OCI-LY7 (cell line): ENCODE results near the gene GLA. TPM values are rescaled to one million over a fixed set of nuclear protein-coding genes. Genes with fewer than 3 reads are reported as not detected.

Experiments
- BruUV-seq: library from RNA; stranded (reverse); fragments of 400-500 nt; replicated peaks from 2 replicates; lab custom pipeline; 2021; lab: Mats Ljungman, UMichigan
- CTCF ChIA-PET: fragments of 300-600 bp; sonication (Branson Sonifier 250); formaldehyde crosslinking; loops from one replicate; lab custom pipeline; 2022; ENCODE audit warnings: antibody characterized with exemption; ENCODE audit not compliant: unreplicated experiment; lab: Charles Lee
- POLR2A ChIA-PET: fragments of 300-600 bp; sonication (Branson Sonifier 250); formaldehyde crosslinking; loops from one replicate; lab custom pipeline; 2022; ENCODE audit warnings: antibody characterized with exemption; lab: Charles Lee
- DNase-seq: peaks from one replicate; pipeline ENCODE4 v3.0.0-alpha.2; 2015; ENCODE audit warnings: low spot score
- H2AFZ ChIP-seq: fragments of 200-600 bp; sonication (generic), shearing (Covaris generic); 2 replicates; pipeline ENCODE4 v1.6.1; 2014; ENCODE audit warnings: mild to moderate bottlenecking, antibody characterized with exemption, low read length, moderate library complexity
- H3K27ac ChIP-seq: fragments of 200-600 bp; sonication (generic); 2 replicates; pipeline ENCODE4 v1.5.1; 2014; ENCODE audit warnings: mixed run types, low read depth, mild to moderate bottlenecking, moderate library complexity, low read length, inconsistent platforms; ENCODE audit not compliant: poor library complexity, severe bottlenecking
- H3K36me3 ChIP-seq: fragments of 200-600 bp; sonication (generic); 2 replicates; pipeline ENCODE4 v1.6.1; 2014; ENCODE audit warnings: mild to moderate bottlenecking, antibody characterized with exemption, low read length, moderate library complexity, mixed read lengths; ENCODE audit not compliant: insufficient read depth
- H3K4me1 ChIP-seq: fragments of 200-600 bp; sonication (generic); 2 replicates; pipeline ENCODE4 v1.5.1; 2014; ENCODE audit warnings: mild to moderate bottlenecking, low read length; ENCODE audit not compliant: insufficient read depth, poor library complexity, severe bottlenecking
- H3K4me2 ChIP-seq: fragments of 200-600 bp; sonication (generic); 2 replicates; pipeline ENCODE4 v1.6.1; 2014; ENCODE audit warnings: mild to moderate bottlenecking, low read length
- H3K4me3 ChIP-seq: fragments of 200-600 bp; sonication (generic); 2 replicates; pipeline ENCODE4 v1.5.1; 2014; ENCODE audit warnings: mild to moderate bottlenecking, low read depth, low read length; ENCODE audit not compliant: poor library complexity, severe bottlenecking
- H3K79me2 ChIP-seq: fragments of 200-600 bp; sonication (generic); 2 replicates; pipeline ENCODE4 v1.6.1; 2016; ENCODE audit warnings: low read depth, mild to moderate bottlenecking, low read length, moderate library complexity, mixed read lengths; ENCODE audit not compliant: insufficient read depth
- H3K9me2 ChIP-seq: fragments of 200-600 bp; sonication (generic); 2 replicates; pipeline ENCODE4 v1.6.1; 2016; ENCODE audit warnings: mild to moderate bottlenecking, low read length, mixed read lengths; ENCODE audit not compliant: insufficient read depth
- H3K9me3 ChIP-seq: fragments of 200-600 bp; sonication (generic); 2 replicates; pipeline ENCODE4 v1.6.1; 2014; ENCODE audit warnings: mild to moderate bottlenecking, mixed run types, low read length, mixed read lengths
- H4K20me1 ChIP-seq: fragments of 200-600 bp; sonication (generic); 2 replicates; pipeline ENCODE4 v1.6.1; 2014; ENCODE audit warnings: mild to moderate bottlenecking, antibody characterized with exemption, low read length, moderate library complexity, mixed read lengths; ENCODE audit not compliant: insufficient read depth
- EZH2phosphoT487 ChIP-seq: fragments of 200-600 bp; sonication (generic); IDR thresholded peaks from 2 replicates; pipeline ENCODE4 v1.6.1; 2018; ENCODE audit warnings: low read depth, borderline replicate concordance, mild to moderate bottlenecking, mixed run types, antibody characterized with exemption, low read length, moderate library complexity, mixed read lengths
- intact Hi-C: fragments of 100-400 bp; cut with micrococcal nuclease; formaldehyde crosslinking; loops from one replicate; pipeline ENCODE4 v1.10.0; 2022; ENCODE audit not compliant: unreplicated experiment
- total RNA-seq, 2 experiments: library from RNA; depleted of rRNA in 1 of 2; stranded (reverse); fragments of >200 nt in 1 of 2; shearing (Covaris generic) in 1 of 2; gene quantifications; 2 replicates each; pipeline ENCODE4 v1.2.3, GENCODE V29; 2014 to 2022
- TF ChIP-seq, protein P1 (sequence below): fragments of 200-600 bp; sonication (generic); conservative IDR thresholded peaks from 2 replicates; pipeline ENCODE4 v1.5.1; 2014; ENCODE audit warnings: mild to moderate bottlenecking, antibody characterized with exemption, low read length, moderate library complexity, mixed read lengths

The GLA gene
- total RNA-seq, 2 experiments from 2014 or later, result 48.7 to 51.1 TPM

DNA sequence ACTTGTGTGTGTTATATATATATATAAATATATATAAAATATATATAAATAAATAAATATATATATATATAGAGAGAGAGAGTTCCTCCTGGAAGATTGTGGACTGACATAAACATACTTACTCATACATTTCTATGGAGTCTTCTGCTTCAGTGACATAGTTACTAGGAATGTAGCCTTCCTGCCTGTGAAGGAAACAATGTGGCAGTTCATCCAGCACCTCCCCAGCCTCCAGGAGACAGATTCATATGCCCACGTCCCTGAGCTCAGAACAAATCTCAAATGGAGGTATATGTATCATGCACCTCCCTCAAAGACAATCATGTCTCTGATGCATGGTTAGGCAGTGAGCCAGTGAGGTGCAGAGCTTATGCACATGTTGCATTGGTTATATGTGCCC lies 47.8 kb downstream of the GLA start:
- no TSS peak for BruUV-seq

DNA sequence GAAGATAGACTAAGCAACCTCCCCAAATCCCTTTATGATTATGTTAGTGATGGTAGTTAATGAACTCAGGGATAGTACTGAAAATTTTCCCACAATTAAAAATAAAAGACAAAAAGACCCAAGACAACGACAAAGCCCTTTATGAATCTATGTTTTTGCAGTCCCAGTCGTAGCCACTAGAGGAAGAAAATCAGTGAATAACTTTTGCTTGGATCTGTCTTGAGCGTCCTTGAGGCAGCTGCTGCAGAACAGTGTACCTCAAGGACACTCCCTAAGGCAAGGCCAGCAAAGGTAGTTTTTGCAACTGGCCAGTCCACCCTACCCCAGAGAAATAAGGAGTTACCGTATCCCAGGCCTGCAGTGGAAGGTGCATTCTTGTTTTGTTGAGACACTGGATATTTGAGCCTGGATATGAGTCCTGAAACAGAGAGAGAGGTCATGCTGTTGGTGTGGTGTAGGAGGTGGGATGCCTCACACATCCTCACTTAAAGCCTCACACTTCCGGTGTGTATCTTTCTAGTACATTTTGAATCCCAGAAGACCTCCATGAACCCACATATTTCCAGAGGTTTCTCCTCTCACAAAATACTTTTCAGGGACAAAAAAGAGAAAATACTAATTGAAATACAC lies 50.4 kb downstream of the GLA start:
- ChIA-PET POLR2A (interaction anchor here (0.6 to 2.0 kb wide), 6 partner anchors 8 to 47 kb away, joined by 3 to 17 read pairs (median 9); partner anchors contain the start of genes RPL36A and TIMM8A), CTCF (no interaction called here)
- BruUV-seq, result no TSS peak
- H3K36me3 ChIP-seq, result peaks cover 86% of the 10 kb centered on the region
- H3K79me2 ChIP-seq, result peaks cover 7% of the 10 kb centered on the region; the same call in 1 of the 2 replicates
- no peaks in the 10 kb centered on the region for H4K20me1 ChIP-seq
- H3K27ac ChIP-seq, result peak overlapping the region; percentile 89
- H3K9me2 ChIP-seq, result no peaks in the 10 kb centered on the region
- H3K4me2 ChIP-seq, result peak overlapping the region; percentile 70
- no peak overlapping the region for H3K4me3 ChIP-seq
- no peak for TF ChIP-seq EZH2phosphoT487
- TF ChIP-seq, protein P1, sequence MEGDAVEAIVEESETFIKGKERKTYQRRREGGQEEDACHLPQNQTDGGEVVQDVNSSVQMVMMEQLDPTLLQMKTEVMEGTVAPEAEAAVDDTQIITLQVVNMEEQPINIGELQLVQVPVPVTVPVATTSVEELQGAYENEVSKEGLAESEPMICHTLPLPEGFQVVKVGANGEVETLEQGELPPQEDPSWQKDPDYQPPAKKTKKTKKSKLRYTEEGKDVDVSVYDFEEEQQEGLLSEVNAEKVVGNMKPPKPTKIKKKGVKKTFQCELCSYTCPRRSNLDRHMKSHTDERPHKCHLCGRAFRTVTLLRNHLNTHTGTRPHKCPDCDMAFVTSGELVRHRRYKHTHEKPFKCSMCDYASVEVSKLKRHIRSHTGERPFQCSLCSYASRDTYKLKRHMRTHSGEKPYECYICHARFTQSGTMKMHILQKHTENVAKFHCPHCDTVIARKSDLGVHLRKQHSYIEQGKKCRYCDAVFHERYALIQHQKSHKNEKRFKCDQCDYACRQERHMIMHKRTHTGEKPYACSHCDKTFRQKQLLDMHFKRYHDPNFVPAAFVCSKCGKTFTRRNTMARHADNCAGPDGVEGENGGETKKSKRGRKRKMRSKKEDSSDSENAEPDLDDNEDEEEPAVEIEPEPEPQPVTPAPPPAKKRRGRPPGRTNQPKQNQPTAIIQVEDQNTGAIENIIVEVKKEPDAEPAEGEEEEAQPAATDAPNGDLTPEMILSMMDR, result peak; percentile 70
- peak; percentile 49 for DNase-seq
- peaks cover 42% of the 10 kb centered on the region for H3K4me1 ChIP-seq
- intact Hi-C loops, result no loop called here
- no peaks in the 10 kb centered on the region for H3K9me3 ChIP-seq
- H2AFZ ChIP-seq, result no peak overlapping the region

More for the DNA sequence above, 47.8 kb downstream of the GLA start:
- H3K4me2 ChIP-seq, result no peak overlapping the region
- peak overlapping the region; percentile 57 for H3K27ac ChIP-seq
- ChIA-PET POLR2A (interaction anchor here (0.9 to 2.2 kb wide), 2 partner anchors 26 to 32 kb away, joined by 3 to 6 read pairs; partner anchors contain the start of gene BTK), CTCF (no interaction called here)
- H3K9me3 ChIP-seq, result no peaks in the 10 kb centered on the region
- no peak overlapping the region for H2AFZ ChIP-seq
- no peak overlapping the region for H3K4me3 ChIP-seq
- DNase-seq, result no peak
- peaks cover 7% of the 10 kb centered on the region; the same call in 1 of the 2 replicates for H3K79me2 ChIP-seq
- H3K9me2 ChIP-seq, result no peaks in the 10 kb centered on the region
- TF ChIP-seq EZH2phosphoT487, result no peak
- H4K20me1 ChIP-seq, result no peaks in the 10 kb centered on the region
- peaks cover 49% of the 10 kb centered on the region for H3K4me1 ChIP-seq
- intact Hi-C loops, result loop anchor here (2.0 kb wide), 1 partner anchor 31 kb away; the partner anchor contains the start of gene RPL36A
- peaks cover 84% of the 10 kb centered on the region for H3K36me3 ChIP-seq

DNA sequence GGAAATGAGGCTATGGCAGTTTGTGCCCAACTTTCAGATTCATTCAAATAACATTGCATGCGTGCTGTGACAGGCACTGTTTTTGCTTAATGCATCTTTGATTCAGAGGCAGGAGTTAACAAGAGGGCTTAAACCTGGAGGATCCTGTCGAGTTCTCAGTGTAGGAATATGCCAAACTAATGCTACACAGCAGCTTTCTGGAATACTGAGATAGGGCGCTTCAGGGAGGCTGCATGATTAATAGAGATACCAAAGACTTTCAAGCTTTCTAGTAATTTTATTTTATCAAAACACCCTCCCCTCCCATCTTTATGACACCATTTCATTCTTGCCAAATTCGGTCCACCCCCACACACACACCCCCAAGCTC lies 58.5 kb downstream of the GLA start:
- no TSS peak for BruUV-seq

More for the DNA sequence above, 58.5 kb downstream of the GLA start:
- H3K9me3 ChIP-seq, result no peaks in the 10 kb centered on the region
- H3K9me2 ChIP-seq, result no peaks in the 10 kb centered on the region
- TF ChIP-seq, protein P1, result no peak
- TF ChIP-seq EZH2phosphoT487, result no peak
- peak overlapping the region; percentile 75 for H3K4me2 ChIP-seq
- H3K4me3 ChIP-seq, result peak overlapping the region; percentile 99
- peak overlapping the region; percentile 70; the same call in 1 of the 2 replicates for H2AFZ ChIP-seq
- H3K36me3 ChIP-seq, result peaks cover 78% of the 10 kb centered on the region
- H3K4me1 ChIP-seq, result peaks cover 24% of the 10 kb centered on the region
- H4K20me1 ChIP-seq, result peaks cover 8% of the 10 kb centered on the region; the same call in 1 of the 2 replicates
- DNase-seq, result no peak
- H3K79me2 ChIP-seq, result peaks cover 44% of the 10 kb centered on the region
- POLR2A ChIA-PET, result interaction anchor here (0.7 to 3.2 kb wide), 8 partner anchors 9 to 41 kb away, joined by 3 to 15 read pairs (median 5); partner anchors contain the start of genes BTK and RPL36A
- intact Hi-C loops, result loop anchor here (2.0 to 5.0 kb wide), 2 partner anchors 42 to 58 kb away; partner anchors contain the start of genes GLA, HNRNPH2 and RPL36A
- CTCF ChIA-PET, result no interaction called here
- peak overlapping the region; percentile 59 for H3K27ac ChIP-seq
